Motor neuron (in vitro differentiated cells): ENCODE measurements around the gene ST8SIA2. TPM values are rescaled to one million over a fixed set of nuclear protein-coding genes. Genes with fewer than 3 reads are reported as not detected.

Experiments
- ATAC-seq, 8 experiments: fragments of 200-7000 bp; cut with Tn5 transposase; replicated peaks in 6 of 8; 2 replicates each; pipeline ENCODE4 v1.8.0; 2021; ENCODE audit warnings: mild to moderate bottlenecking in 8 of 8, moderate library complexity in 8 of 8
- H3K27ac ChIP-seq, 2 donors: fragments of 250-450 bp; sonication (Bioruptor Pico); 2 replicates each; pipeline ENCODE4 v1.9.0; 2021; ENCODE audit warnings: antibody characterized with exemption in 2 of 2, mild to moderate bottlenecking in 2 of 2, moderate library complexity in 1 of 2
- H3K4me1 ChIP-seq, 2 donors: fragments of 250-450 bp; sonication (Bioruptor Pico); replicated peaks in 1 of 2; 2 replicates each; pipeline ENCODE4 v1.6.1; 2021; ENCODE audit warnings: antibody characterized with exemption in 2 of 2, mild to moderate bottlenecking in 2 of 2, moderate library complexity in 1 of 2
- H3K4me3 ChIP-seq, 5 donors: fragments of 250-450 bp; sonication (Bioruptor Pico); 2 replicates each; pipeline ENCODE4 v1.9.0; 2021; ENCODE audit warnings: antibody characterized with exemption in 5 of 5, mild to moderate bottlenecking in 5 of 5, moderate library complexity in 4 of 5
- WGBS, 10 experiments: fragments of 450-650 bp; shearing (Covaris generic); methylation state at CpG; one replicate each; pipeline ENCODE4 v1.0.0; 2022; 5-methylcytosine and 5-hydroxymethylcytosine counted together
- in situ Hi-C, 9 experiments: fragments of 400-800 bp; cut with MboI; loops; one replicate each; pipeline ENCODE4 v1.15.0; 2021; ENCODE audit warnings: low sequenced_read_pairs in 9 of 9, low pct_unique_long_range_greater_than_20kb in 2 of 9; ENCODE audit not compliant: unreplicated experiment in 9 of 9
- total RNA-seq, 8 experiments: library from RNA; unstranded; fragments of 300-600 nt; gene quantifications; 2 replicates each; pipeline versions ENCODE4 v1.2.3 to v1.2.4, GENCODE V29; 2022

ST8SIA2 gene
- total RNA-seq, 8 experiments from 2014 or later, result 0.18 to 20.7 (median 16.1) TPM

GRCh38 chr15:92377083-92377789, 16.4 kb upstream of the ST8SIA2 start:
- in situ Hi-C loops, result loop anchor here in 1 of 9 experiments (25.0 kb wide), 1 partner anchor 265 kb away; no protein-coding TSS in a partner anchor
- peak in 6 of 8 experiments; percentile 43 to 100 (median 47) for ATAC-seq
- WGBS, 10 experiments, result 40 to 92% (median 73%) methylated on average over 1 to 6 of the region's 10 CpGs; no CpG with 5 or more reads in 1 of the 10 experiments
- no peak overlapping the region for H3K4me3 ChIP-seq
- no peak overlapping the region for H3K27ac ChIP-seq
- H3K4me1 ChIP-seq, result no peaks in the 10 kb centered on the region

GRCh38 chr15:92383519-92384324, 10.0 kb upstream of the ST8SIA2 start:
- 7 to 74% (median 53%) methylated on average over 4 to 10 of the region's 10 CpGs for WGBS, 10 experiments
- H3K27ac ChIP-seq, result no peak overlapping the region
- in situ Hi-C loops, result loop anchor here in 1 of 9 experiments (25.0 kb wide), 1 partner anchor 271 kb away; no protein-coding TSS in a partner anchor
- H3K4me1 ChIP-seq, result no peaks in the 10 kb centered on the region
- peak in 1 of 8 experiments; percentile 39 for ATAC-seq
- H3K4me3 ChIP-seq, result no peak overlapping the region

GRCh38 chr15:92384381-92384780, 9.3 kb upstream of the ST8SIA2 start:
- in situ Hi-C loops, result loop anchor here in 1 of 9 experiments (25.0 kb wide), 1 partner anchor 272 kb away; no protein-coding TSS in a partner anchor
- ATAC-seq, result no peak
- H3K27ac ChIP-seq, result no peak overlapping the region

GRCh38 chr15:92385096-92385495, 8.6 kb upstream of the ST8SIA2 start:
- in situ Hi-C loops, result loop anchor here in 1 of 9 experiments (25.0 kb wide), 1 partner anchor 273 kb away; no protein-coding TSS in a partner anchor
- Histone ChIP-seq H3K4me1 (no peaks in the 10 kb centered on the region), H3K4me3 (no peak overlapping the region), H3K27ac (no peak overlapping the region)
- 0 to 100% (median 65%) methylated on average over 1 to 2 of the region's 2 CpGs; no CpG with 5 or more reads in 6 of the 10 experiments for WGBS, 10 experiments
- peak in 7 of 8 experiments; percentile 53 to 99 (median 73) for ATAC-seq

More at GRCh38 chr15:92384381-92384780, 9.3 kb upstream of the ST8SIA2 start:
- no peak overlapping the region for H3K4me3 ChIP-seq
- WGBS, 10 experiments, result 0 to 100% (median 92%) methylated on average over 1 to 2 of the region's 2 CpGs; no CpG with 5 or more reads in 6 of the 10 experiments
- H3K4me1 ChIP-seq, result no peaks in the 10 kb centered on the region

GRCh38 chr15:92391640-92392039, 2.0 kb upstream of the ST8SIA2 start:
- Histone ChIP-seq H3K27ac (no peak overlapping the region), H3K4me3 (no peak overlapping the region), H3K4me1 (peaks cover 16 to 18% of the 10 kb centered on the region in 2 donors)
- WGBS, 10 experiments, result 24 to 80% (median 65%) methylated on average over 2 to 4 of the region's 4 CpGs; no CpG with 5 or more reads in 5 of the 10 experiments
- ATAC-seq, result peak in 3 of 8 experiments; percentile 23 to 52 (median 28)
- in situ Hi-C loops, result loop anchor here in 1 of 9 experiments (25.0 kb wide), 1 partner anchor 279 kb away; no protein-coding TSS in a partner anchor

- ATAC-seq, result no peak
- in situ Hi-C loops, result loop anchor here in 1 of 9 experiments (25.0 kb wide), 1 partner anchor 280 kb away; no protein-coding TSS in a partner anchor
Observed at GRCh38 chr15:92392462-92392861, 1.2 kb upstream of the ST8SIA2 start.

GRCh38 chr15:92393980-92394308, 263 bp downstream of the ST8SIA2 start:
- Histone ChIP-seq H3K4me3 (peak overlapping the region; percentile 58 to 98 (median 83)), H3K4me1 (peaks cover 16 to 18% of the 10 kb centered on the region in 2 donors), H3K27ac (peak overlapping the region; percentile 78 to 96)
- WGBS, 10 experiments, result 18% methylated on average over 12 of the region's 34 CpGs; no CpG with 5 or more reads in 9 of the 10 experiments
- in situ Hi-C loops, result loop anchor here in 1 of 9 experiments (25.0 kb wide), 1 partner anchor 282 kb away; no protein-coding TSS in a partner anchor
- peak in 7 of 8 experiments; percentile 23 to 58 (median 50) for ATAC-seq

More at GRCh38 chr15:92392462-92392861, 1.2 kb upstream of the ST8SIA2 start:
- H3K4me3 ChIP-seq, result peak overlapping the region in 1 of 5 donors; percentile 98
- 0 to 50% (median 21%) methylated on average over 1 to 6 of the region's 7 CpGs; no CpG with 5 or more reads in 2 of the 10 experiments for WGBS, 10 experiments
- H3K4me1 ChIP-seq, result peaks cover 16 to 18% of the 10 kb centered on the region in 2 donors
- no peak overlapping the region for H3K27ac ChIP-seq

GRCh38 chr15:92394309-92395097, 822 bp downstream of the ST8SIA2 start:
- peak overlapping the region; percentile 58 to 98 (median 83) for H3K4me3 ChIP-seq
- peak overlapping the region; percentile 78 to 96 for H3K27ac ChIP-seq
- WGBS, 10 experiments, result 0% methylated on average over 5 to 6 of the region's 78 CpGs; no CpG with 5 or more reads in 8 of the 10 experiments
- ATAC-seq, result peak in 7 of 8 experiments; percentile 14 to 58 (median 53)
- in situ Hi-C loops, result loop anchor here in 1 of 9 experiments (25.0 kb wide), 1 partner anchor 282 kb away; no protein-coding TSS in a partner anchor
- H3K4me1 ChIP-seq, result peaks cover 16 to 18% of the 10 kb centered on the region in 2 donors

- Histone ChIP-seq H3K27ac (peak overlapping the region; percentile 78 to 96), H3K4me1 (peaks cover 16 to 18% of the 10 kb centered on the region in 2 donors), H3K4me3 (peak overlapping the region; percentile 58 to 98 (median 83))
- in situ Hi-C loops, result loop anchor here in 1 of 9 experiments (25.0 kb wide), 1 partner anchor 283 kb away; no protein-coding TSS in a partner anchor
- ATAC-seq, result no peak
- WGBS, 10 experiments, result 0 to 32% (median 15%) methylated on average over 1 to 9 of the region's 22 CpGs; no CpG with 5 or more reads in 2 of the 10 experiments
Observed at GRCh38 chr15:92395098-92395635, 1.5 kb downstream of the ST8SIA2 start.

- 6 to 100% (median 91%) methylated on average over 1 to 7 of the region's 8 CpGs; no CpG with 5 or more reads in 2 of the 10 experiments for WGBS, 10 experiments
- ATAC-seq, result no peak
- in situ Hi-C loops, result loop anchor here in 1 of 9 experiments (25.0 kb wide), 1 partner anchor 287 kb away; no protein-coding TSS in a partner anchor
Observed at GRCh38 chr15:92399271-92399950, 5.7 kb downstream of the ST8SIA2 start.

GRCh38 chr15:92400573-92400972, 6.9 kb downstream of the ST8SIA2 start:
- no peak for ATAC-seq
- WGBS, 10 experiments, result 30 to 95% (median 85%) methylated on average over 1 to 5 of the region's 8 CpGs; no CpG with 5 or more reads in 5 of the 10 experiments
- in situ Hi-C loops, result loop anchor here in 2 of 9 experiments (25.0 kb wide), 2 partner anchors 312 to 313 kb away; no protein-coding TSS in a partner anchor

More at GRCh38 chr15:92399271-92399950, 5.7 kb downstream of the ST8SIA2 start:
- no peak overlapping the region for H3K4me3 ChIP-seq
- peaks cover 10% of the 10 kb centered on the region in 2 donors for H3K4me1 ChIP-seq
- no peak overlapping the region for H3K27ac ChIP-seq

More at GRCh38 chr15:92400573-92400972, 6.9 kb downstream of the ST8SIA2 start:
- Histone ChIP-seq H3K4me3 (no peak overlapping the region), H3K27ac (no peak overlapping the region), H3K4me1 (peaks cover 7% of the 10 kb centered on the region in 2 donors)
